ENCODE measurements around the gene SSBP3. TPM values are rescaled to one million over a fixed set of nuclear protein-coding genes. Genes with fewer than 3 reads are reported as not detected.

The SSBP3 gene
- total and polyA plus RNA-seq, 2 of the 13 experiments (the other 11 are each of a cell fraction or from before 2014, with no cell fraction given), result 8.5 to 17.6 TPM

DNA sequence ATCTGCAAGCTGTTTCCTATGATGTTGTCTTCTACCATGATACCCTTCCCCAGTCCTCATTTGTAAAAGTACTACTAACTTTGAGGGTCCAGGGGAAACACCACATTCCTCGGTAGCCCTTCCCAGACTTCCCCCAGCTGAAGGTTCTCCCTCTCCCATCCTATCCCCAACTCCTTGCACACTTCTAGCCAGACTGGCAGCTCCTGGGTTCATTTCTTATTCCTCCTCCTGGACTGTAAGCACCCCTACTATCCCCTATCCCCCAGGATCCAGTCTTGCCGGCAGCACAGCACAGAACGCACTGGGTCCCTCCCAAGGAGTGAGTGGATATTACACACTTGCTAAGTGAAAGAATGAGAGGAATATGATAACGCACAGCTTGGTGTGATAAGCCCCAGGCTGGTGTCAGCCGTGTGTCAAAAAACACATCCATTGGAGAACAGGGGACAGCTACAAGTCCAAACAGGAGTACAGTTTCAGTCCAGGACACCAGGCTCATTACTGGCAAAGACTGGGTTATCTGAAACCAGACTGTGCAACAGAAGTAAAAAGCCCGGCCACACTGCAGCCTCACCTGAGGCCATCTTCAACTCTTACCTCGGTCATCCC is 100.2 kb downstream of the SSBP3 start:
- no peaks in the 10 kb centered on the region for H4K20me1 ChIP-seq (ENCODE audit: insufficient read depth, low read length)
- no peak overlapping the region for H3K27ac ChIP-seq (ENCODE audit: extremely low read length, insufficient read depth, low read length)
- DNase-seq (ENCODE audit: low spot score), result no peak
- intact Hi-C loops (cut with micrococcal nuclease; ENCODE audit: unreplicated experiment) (no loop called here), in situ Hi-C loops (cut with HindIII; ENCODE audit: extremely low pct_ligation_motif_present, low pct_unique_long_range_greater_than_20kb) (no loop called here)
- no peak overlapping the region for H2AFZ ChIP-seq (ENCODE audit: low read length)
- no peaks in the 10 kb centered on the region for H3K4me1 ChIP-seq (ENCODE audit: insufficient read depth, low read length)
- POLR2A ChIA-PET, result no interaction called here
- CTCF ChIA-PET (ENCODE audit: low intra/inter-chr PET ratio, low total read pairs), result no interaction called here
- H3K27me3 ChIP-seq (ENCODE audit: control insufficient read depth in 1 of 2, insufficient read depth in 2 of 2, low read length in 2 of 2), result no peaks in the 10 kb centered on the region
- WGBS (ENCODE audit: low lambda C conversion rate), result 94% methylated on average over 7 of the region's 7 CpGs
- no peak overlapping the region for H3K4me3 ChIP-seq (replicated peaks in 1 of 3; ENCODE audit: insufficient read depth in 1 of 3, low read depth in 2 of 3, low read length in 3 of 3)
- TF ChIP-seq JUNB (CRISPR knock-in tag; IDR thresholded peaks at IDR 0.05; ENCODE audit: borderline replicate concordance) (no peak), ATRX (CRISPR knock-in tag; IDR thresholded peaks at IDR 0.05; ENCODE audit: borderline replicate concordance) (no peak), ZNF205 (CRISPR knock-in tag; IDR thresholded peaks at IDR 0.05) (no peak), MTF2 (CRISPR knock-in tag; IDR thresholded peaks at IDR 0.05; ENCODE audit: borderline replicate concordance) (no peak), MYC (CRISPR knock-in tag; IDR thresholded peaks at IDR 0.05; ENCODE audit: borderline replicate concordance) (no peak), YEATS4 (CRISPR knock-in tag; IDR thresholded peaks at IDR 0.05; ENCODE audit: borderline replicate concordance) (no peak), TBX3 (IDR thresholded peaks at IDR 0.05; ENCODE audit: borderline replicate concordance) (no peak)
- TF ChIP-seq, protein P1, sequence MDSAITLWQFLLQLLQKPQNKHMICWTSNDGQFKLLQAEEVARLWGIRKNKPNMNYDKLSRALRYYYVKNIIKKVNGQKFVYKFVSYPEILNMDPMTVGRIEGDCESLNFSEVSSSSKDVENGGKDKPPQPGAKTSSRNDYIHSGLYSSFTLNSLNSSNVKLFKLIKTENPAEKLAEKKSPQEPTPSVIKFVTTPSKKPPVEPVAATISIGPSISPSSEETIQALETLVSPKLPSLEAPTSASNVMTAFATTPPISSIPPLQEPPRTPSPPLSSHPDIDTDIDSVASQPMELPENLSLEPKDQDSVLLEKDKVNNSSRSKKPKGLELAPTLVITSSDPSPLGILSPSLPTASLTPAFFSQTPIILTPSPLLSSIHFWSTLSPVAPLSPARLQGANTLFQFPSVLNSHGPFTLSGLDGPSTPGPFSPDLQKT (CRISPR knock-in tag; IDR thresholded peaks at IDR 0.05; ENCODE audit: borderline replicate concordance), result no peak
- TF ChIP-seq, protein P2, sequence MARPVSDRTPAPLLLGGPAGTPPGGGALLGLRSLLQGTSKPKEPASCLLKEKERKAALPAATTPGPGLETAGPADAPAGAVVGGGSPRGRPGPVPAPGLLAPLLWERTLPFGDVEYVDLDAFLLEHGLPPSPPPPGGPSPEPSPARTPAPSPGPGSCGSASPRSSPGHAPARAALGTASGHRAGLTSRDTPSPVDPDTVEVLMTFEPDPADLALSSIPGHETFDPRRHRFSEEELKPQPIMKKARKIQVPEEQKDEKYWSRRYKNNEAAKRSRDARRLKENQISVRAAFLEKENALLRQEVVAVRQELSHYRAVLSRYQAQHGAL (CRISPR knock-in tag; IDR thresholded peaks at IDR 0.05; ENCODE audit: not compliant biosample characterization), result no peak
- TF ChIP-seq, protein P3, sequence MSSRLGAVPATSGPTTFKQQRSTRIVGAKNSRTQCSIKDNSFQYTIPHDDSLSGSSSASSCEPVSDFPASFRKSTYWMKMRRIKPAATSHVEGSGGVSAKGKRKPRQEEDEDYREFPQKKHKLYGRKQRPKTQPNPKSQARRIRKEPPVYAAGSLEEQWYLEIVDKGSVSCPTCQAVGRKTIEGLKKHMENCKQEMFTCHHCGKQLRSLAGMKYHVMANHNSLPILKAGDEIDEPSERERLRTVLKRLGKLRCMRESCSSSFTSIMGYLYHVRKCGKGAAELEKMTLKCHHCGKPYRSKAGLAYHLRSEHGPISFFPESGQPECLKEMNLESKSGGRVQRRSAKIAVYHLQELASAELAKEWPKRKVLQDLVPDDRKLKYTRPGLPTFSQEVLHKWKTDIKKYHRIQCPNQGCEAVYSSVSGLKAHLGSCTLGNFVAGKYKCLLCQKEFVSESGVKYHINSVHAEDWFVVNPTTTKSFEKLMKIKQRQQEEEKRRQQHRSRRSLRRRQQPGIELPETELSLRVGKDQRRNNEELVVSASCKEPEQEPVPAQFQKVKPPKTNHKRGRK (CRISPR knock-in tag; IDR thresholded peaks at IDR 0.05), result no peak
- no peak for ATAC-seq
- H3K4me2 ChIP-seq (ENCODE audit: low read depth, low read length), result no peak overlapping the region
- BruUV-seq (replicated peaks), result no TSS peak
- no peaks in the 10 kb centered on the region; a peak in 1 of 5 replicates for H3K36me3 ChIP-seq (replicated peaks in 1 of 2; ENCODE audit: control insufficient read depth in 1 of 2, insufficient read depth in 2 of 2, low read length in 2 of 2)
- no peaks in the 10 kb centered on the region for H3K9me3 ChIP-seq (ENCODE audit: low read length)
- peaks cover 10% of the 10 kb centered on the region for H3K79me2 ChIP-seq (ENCODE audit: insufficient read depth, low read length)
- no peak for FAIRE-seq
- H3K9ac ChIP-seq (ENCODE audit: insufficient read depth, low read depth, low read length), result no peak overlapping the region
